Measurements from ENCODE around the gene PLEKHM2.
A peak's percentile ranks its signal among the peaks of the same experiment; 100 is the strongest.
"Not testable (repeated sequence)": the region's sequence is repeated elsewhere in the genome, so short reads cannot be mapped to it uniquely, and the experiment has no call there.

Gene PLEKHM2

DNA sequence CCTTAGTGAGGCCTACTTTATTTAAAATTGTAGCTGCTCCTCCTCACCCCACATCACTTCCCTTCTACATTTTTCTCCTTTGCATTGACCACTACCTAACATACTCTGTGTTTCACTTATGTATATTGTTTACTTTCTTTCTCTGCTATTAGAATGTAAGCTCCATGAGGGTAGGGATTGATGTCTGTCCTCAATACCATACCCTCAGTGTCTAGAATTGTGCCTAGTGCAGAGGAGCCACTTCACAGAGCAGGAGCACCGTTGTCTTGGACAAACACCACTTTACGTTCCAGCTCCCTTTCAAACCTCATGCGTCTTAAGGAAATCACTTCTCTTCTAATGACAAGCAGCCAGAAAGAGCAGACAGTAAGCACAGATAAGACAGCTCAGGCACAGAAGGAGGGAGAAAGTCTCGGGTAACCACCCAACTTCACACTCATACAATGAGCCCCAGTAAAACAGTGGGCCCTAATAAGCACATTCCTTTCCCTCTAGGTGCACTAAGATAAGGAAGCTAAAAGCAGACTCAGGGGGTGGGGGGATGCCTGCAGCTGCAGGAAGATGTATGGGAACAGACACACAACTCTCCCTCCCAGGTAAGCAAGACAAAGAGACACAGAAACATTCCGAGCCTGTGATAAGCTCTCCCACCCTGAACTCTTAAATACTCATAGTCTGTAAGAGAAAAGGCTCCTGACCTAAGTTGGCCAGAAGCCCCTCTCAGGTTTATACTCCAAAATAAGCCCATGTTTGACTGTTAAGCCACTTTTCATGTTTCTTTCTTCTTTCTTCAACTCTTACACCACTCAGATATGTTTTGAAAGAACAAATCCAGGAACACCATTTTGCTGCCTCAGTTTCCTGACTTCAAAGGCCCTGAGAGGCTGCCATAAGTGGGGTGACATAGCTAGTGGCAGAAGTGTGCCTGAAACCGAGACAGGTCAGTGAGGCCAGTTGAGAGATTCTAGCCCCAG lies 7.1 kb upstream of the PLEKHM2 start:
- no peak for DNase-seq (ENCODE audit: low spot score)

DNA sequence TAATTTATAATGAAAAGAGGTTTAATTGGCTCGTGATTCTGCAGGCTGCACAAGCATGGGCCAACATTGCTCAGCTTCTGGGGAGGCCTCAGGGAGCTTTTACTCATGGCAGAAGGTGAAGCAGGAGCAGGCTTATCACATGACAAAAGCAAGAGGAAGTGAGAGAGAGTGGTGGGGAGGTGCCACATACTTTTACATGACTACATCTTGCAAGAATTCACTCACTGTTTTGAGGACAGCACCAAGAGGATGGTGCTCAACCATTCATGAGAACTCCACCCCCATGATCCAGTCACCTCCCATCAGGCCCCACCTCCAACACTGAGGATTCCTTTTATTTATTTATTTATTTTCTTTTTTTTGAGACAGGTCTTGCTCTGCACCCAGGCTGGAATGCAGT lies 5.5 kb upstream of the PLEKHM2 start:
- DNase-seq (ENCODE audit: low spot score), result no peak

DNA sequence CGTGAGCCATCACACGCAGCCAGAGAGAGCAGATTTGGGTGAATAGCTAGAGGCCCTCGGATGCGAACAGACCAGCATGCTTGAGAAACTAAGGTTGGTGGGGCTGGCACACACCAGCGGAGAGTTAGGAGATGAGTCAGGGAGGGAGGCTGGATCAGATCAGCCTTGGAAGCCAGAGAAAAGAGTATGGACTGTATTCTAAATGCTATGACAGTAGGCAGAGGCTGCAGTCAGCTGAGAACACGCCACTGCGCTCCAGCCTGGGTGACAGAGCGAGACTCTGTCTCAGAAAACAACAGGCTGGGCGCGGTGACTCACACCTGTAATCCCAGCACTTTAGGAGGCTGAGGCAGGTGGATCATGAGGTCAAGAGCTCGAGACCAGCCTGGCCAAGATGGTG lies 4.0 kb upstream of the PLEKHM2 start:
- no peak for DNase-seq (ENCODE audit: low spot score)

DNA sequence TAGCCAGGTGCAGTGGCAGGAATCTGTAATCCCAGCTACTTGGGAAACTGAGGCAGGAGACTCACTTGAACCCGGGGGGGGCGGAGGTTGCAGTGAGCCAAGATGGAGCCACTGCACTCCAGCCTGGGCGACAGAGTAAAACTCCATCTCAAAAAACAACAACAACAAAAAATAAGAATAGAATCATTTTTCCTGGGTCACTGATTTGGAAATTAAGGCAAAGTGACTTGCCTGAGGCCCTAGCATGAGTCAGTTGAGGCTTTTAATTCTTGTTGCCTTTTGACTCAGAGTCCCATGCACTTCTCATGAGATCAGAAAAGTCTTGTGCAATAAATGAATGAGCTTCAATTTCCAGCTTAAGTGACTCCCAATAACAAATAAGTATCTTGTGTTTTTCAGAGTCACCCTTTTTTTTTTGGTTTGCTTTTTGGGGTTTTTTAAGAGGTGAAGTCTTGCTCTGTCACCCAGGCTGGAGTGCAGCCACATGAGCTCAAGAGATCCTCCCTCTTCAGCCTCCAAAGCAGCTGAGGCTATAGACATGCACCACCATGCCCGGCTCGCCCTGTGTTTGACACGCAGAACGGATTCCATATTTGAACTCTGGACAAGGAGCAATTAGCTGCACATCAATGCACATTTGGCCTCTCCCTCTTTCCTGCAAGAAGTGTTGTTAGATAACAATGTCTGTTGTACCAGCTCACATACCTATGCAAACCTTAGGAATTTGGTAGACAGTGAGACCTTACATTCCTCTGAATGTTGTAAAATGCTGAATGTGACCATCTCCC lies 3.4 kb upstream of the PLEKHM2 start:
- DNase-seq (ENCODE audit: low spot score), result no peak

DNA sequence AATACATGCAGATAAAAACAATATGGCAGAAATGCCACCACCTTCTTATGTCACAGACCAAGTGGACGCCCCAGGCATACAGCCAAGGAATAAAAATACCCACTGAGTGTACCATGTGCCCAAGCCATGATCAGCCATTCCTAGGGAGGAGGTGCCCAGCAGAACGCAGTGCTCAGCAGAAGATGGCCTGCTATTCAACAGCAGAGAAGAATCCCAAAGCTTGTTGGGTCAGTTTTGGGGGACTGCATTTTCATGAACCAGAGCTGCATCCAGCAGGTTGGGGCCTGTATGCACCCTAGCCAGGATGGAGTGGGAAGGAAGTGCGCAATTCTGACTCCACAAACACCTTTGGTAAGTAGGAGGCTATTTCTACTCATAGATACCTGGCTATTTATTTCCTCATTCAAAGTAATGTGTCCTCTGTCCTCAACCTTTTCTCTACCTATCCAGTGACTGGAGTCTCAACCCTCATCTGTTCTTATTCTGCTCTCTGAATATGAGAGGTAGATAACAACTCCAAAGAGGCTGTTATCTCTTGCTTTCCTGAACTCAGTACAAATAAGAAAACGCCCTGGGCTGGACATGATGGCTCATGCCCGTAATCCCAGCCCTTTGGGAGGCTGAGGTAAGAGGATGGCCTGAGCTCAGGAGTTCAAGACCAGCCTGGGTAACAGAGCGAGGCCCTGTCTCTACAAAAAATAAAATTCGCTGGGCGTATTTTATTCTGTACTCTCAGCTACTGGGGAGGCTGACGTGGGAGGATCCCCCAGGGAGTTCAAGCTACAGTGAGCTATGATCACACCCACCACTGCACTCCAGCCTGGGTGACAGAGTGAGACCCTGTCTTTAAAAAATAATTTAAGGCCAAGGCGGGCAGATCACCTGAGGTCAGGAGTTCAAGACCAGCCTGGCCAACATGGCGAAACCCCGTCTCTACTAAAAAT lies 2.5 kb upstream of the PLEKHM2 start:
- DNase-seq (ENCODE audit: low spot score), result no peak

DNA sequence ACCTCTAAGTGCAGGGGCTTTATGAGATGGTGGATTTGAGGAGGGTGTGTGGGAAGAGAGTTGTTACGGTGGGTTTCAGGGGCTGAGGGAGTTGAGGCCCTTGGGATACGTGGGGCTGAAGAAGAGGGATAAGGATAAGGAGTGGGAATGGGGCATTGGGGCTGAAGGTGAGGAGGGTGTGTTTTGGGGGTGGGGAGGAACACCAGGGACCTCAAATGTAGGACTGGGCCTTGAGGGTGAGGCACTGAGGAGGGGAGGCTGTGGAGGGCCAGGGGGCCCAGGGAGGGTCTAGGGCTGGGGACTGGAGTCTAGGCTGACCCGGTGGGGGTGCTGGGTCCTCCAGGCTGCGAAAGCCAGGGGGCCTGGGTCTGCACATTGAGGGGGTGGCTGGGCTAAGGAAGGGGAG lies 1.2 kb upstream of the PLEKHM2 start:
- DNase-seq (ENCODE audit: low spot score), result no peak

DNA sequence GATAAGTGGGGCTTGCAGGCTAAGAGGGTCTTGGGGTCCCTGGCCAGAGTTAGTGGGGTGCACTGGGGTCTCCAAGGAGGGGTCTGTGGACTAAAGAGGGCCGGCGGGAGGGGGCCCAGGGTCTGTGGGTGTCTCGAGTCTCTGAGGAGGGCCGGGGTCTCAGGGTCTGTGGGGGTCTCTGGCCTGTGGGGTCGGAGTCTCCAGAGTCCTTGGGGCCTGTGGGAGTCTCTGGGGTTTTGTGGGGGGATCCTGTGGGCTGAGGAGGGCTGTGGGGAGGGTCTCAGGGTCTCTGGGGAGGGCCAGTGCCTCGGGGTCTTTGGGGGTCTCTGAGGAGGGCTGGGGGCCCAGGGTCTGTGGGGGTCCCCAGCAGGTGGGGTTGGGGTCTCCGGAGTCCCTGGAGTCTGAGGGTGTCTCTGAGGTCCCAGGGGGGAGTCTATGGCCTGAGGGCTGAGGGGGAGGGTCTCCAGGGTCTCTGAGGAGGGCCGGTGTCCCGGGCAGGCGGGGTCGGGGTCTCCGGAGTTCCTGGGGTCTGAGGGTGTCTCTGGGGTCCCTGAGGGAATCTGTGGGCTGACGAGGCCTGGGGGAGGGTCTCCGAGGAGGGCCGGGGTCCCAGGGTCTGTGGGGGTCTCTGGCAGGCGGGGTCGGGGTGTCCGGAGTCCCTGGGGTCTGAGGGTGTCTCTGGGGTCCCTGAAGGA lies 628 bp upstream of the PLEKHM2 start:
- DNase-seq (ENCODE audit: low spot score), result no peak

DNA sequence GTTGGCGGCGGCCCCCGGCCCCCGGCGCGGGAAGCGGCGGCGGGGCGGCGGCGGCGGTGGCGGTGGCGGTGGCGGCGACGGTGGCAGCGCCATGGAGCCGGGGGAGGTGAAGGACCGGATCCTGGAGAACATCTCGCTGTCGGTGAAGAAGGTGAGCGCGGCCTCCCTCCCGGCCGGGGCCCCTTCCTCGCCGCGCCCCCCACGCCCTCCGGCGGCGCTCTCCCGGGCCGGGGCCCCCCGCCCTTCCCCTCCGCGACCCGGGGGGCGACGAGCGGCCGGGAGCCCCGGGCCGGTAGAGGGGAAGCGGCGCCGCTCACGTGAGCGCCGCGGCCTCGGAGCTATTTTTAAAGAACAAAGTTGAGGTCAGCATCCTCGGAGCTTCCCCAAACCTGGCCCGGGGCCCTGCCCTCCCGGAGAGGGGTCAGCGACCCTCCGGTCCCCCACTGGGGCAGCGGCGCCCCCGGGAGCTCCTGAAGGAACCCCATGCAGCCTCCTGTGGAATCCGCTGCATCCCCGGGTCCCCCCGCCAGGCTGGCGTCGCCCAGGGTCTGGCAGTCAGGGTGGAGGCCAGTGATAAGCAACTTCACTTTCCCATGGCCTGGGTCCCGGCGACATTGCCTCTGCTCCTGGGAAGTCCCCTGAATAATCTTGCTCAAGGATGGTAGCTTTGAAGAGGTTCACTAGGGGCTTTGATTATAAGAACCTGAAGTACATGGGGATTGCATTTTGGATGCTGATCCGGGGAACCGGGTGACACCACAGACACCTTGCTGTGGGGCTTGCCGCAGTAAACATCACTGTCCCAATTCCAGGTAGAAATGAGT lies 560 bp downstream of the PLEKHM2 start:
- no peak for DNase-seq (ENCODE audit: low spot score)

DNA sequence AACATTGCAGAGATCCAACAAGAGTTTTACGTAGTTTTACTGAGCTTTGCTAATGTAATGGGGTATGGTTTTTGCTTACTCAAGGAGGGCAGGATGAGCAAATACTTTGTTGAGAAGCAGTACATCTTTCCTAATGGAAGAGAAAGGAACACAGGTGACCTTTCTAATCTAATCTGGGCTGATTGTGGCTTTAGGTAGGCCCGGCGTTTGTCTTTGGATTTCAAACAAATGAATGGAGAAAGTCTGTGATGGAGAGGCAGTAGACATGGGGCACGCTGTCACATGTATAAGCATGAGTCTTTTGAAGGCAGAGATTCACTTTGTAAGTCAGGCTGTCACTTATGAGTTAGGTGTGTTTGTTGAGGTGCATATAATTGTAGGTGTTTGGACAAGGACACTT lies 1.7 kb downstream of the PLEKHM2 start:
- DNase-seq (ENCODE audit: low spot score), result no peak

DNA sequence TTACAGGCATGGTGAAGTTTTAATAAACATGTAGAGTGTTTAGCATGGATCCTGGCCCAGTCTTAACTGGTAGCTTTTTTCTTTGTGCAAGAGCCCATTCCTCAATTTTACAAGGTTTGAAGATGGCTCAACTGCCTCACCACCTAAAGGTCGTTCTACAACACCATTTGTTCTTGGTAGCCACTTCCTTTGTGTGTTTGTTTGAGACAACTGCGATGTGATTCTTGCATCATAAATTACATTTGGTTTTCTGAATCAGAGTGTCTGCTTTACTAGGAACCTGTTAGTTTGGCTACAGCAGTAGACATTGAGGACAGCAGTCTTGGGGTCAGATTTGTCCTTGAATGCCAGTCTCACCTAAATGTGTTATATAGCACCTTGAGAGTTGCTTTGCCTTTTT lies 3.3 kb downstream of the PLEKHM2 start:
- DNase-seq (ENCODE audit: low spot score), result no peak

DNA sequence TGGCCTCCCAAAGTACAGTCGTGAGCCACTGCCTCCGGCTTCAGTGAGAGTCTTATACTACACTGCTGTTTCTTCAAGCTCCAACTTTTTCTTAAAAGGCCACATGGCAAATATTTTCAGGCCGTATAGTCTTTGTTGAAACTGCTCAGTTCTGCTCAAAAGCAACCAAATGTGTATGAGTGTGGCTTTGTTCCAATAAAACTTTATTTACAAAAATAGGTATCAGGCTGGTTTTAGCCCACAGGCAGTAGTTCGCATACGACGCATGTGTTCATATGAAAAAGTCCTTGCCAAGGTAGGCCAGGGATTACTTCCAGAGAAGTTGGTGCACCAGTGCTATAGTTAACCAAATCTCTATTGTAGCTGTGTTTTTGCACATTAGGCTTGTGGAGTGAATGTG lies 6.2 kb downstream of the PLEKHM2 start:
- DNase-seq (ENCODE audit: low spot score), result no peak

DNA sequence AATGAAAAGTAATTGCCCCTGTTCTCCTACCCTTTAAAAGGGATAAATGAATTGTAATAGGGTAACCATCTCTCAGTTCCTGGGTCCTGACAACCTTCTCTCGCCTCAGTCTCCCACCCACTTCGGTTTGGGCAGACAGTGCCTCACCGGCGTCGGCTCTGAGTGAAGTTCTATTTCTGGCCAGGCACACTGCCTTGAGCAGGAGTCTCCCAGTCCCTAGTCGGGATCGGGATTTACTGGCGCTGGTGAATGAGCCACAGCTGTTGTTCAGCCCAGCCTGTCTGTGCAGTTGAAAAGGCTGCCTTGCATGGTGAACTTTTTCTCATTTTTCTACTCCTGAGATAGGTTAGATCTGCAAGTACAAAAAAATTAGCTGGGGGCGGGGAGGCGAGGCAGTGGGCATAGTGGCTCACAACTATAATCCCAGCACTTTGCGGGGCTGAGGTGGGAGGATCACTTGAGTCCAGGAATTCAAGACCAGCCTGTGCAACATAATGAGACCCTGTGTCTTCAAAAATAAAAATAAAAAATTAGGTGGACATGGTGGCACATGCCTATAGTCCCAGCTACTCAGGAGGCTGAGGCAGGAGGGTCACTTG lies 7.4 kb downstream of the PLEKHM2 start:
- no peak for DNase-seq (ENCODE audit: low spot score)

DNA sequence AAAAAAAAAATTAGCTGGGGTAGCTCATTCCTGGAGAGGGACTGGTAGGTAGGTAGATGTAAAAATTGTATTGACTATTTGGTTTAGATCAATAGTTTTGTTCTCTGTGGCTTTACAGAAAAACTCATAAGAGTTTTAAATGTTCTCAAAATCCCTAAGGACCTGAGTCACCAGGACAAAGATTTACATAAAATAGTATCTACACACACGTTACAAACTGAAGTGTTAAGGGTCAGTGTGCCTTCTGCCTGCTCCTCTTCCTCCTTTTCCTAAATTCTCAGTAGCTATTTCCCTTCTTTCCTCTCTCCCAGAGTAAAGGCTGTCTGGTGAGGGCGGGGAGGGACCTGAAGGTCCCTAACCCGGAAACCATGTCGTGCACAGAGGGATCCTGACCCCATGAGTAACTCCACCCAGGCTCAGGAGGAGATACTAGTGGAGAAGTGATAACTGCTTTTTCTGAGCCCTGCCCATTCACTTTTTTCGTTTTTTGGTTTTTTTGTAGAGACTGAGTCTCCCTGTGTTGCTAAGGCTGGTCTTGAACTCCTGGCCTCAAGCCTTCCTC lies 8.1 kb downstream of the PLEKHM2 start:
- no peak for DNase-seq (ENCODE audit: low spot score)

DNA sequence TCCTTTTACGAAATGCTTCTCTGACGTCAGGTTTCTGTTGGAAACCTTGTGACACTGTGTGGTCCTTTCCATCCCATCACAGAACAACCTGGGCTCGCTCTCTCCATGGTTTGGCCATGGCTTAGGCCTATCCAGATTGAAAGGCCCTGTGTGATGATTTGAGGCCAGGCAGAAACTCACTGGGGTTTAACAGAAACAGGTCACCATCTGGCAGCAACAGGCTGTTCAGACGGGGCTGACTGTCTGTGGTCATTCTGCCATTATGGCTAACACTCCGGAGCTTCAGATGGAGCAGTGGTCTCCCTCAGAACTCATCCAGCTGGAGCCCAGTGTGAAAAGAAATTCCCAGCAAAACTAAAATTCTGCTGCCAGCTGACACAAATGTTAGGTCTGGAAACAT lies 9.3 kb downstream of the PLEKHM2 start:
- DNase-seq (ENCODE audit: low spot score), result no peak

DNA sequence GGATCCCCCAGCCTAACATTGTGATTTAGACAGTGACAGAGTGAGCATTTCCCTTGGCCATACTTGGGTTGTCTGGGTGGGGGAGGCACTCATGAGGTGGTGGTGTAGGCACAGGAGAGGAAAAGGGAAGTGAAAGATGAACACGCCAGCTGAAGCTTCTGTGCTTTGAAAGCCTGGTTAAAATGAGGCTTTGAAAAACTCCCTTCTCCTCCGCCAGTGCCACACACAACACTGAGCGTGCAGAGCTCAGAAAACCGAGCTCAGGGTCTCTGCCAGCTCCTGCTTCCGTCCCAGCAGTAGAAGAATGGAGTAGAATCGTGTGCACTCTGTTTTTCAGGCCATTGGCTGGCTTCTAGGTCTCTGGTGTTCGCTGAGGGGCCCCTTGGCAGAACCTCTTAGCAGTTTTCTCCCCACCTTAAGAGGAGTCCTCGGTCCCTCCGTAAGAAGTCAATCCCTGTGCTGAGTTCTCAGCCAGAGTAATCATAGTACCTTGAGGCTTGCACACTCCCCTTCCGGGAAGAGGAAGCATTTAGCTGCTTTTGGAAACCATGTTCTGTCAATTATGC lies 12.9 kb downstream of the PLEKHM2 start:
- peak; percentile 76 for DNase-seq (ENCODE audit: low spot score)

DNA sequence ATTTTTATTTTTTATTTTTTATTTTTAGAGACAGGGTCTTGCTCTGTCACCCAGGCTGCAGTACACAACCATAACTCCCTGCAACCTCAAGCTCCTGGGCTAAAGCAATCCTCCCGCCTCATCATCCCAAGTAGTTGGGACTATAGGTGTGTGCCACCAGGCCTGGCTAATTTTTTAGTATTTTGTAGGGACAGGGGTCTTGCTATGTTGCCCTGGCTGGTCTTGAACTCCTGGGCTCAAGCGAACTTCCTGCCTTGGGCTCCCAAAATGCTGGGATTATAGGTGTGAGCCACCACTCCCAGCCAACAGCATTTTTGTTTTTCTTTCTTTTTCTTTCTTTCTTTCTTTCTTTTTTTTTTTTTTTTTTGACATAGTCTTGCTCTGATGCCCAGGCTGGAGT lies 14.1 kb downstream of the PLEKHM2 start:
- DNase-seq (ENCODE audit: low spot score), result no peak

DNA sequence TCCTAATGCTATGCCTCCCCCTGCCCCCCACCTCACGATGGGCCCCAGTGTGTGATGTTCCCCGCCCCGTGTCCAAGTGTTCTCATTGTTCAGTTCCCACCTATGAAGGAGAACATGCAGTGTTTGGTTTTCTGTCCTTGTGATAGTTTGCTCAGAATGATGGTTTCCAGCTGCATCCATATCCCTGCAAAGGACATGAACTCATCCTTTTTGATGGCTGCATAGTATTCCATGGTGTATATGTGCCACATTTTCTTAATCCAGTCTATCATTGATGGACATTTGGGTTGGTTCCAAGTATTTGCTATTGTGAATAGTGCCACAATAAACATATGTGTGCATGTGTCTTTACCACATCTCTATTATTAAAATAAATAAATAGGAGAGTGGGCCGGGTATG lies 15.2 kb downstream of the PLEKHM2 start:
- DNase-seq (ENCODE audit: low spot score), result not testable (repeated sequence)

DNA sequence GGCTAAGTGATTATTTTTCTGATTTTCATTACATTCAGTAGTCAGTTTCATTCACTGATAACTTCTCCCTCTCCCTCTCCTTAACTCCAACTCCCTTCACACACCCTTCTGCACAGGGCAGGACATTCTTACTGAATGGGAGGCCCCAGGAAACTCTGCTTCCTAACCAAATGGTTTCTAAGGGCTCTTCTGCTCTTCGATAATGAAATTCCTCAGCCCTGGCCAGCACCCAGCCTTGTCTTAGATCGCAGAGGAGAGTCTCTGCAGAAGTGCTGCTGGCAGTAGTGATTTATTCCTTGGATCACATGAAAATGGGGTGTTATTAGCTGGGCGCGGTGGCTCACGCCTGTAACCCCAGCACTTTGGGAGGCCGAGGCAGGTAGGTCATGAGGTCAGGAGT lies 16.4 kb downstream of the PLEKHM2 start:
- no peak for DNase-seq (ENCODE audit: low spot score)

DNA sequence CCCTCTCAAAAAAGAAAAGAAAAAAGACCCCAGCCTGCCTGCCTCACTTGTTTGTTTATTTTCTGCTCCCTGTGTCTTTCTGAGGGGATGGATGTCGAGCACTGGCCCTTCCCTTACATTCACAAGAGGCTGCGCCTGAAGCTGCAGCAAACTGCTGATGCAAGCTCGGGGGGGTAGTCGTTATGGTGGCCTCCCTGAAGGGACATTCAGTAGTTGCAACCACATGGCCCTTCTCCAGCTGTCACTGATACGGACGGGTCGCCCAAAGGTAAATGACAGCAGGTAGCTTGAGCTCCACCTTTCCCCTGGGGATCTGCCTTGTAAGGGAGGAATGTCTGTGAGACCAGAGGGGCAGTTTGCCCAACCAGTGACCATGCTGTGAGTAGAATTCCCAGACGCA lies 17.7 kb downstream of the PLEKHM2 start:
- DNase-seq (ENCODE audit: low spot score), result no peak
